Transverse colon (tissue), 4 donors: ENCODE measurements around the gene RNF166.

ENCODE experiments used
- EP300 ChIP-seq: sonication (generic); formaldehyde crosslinking; IDR thresholded peaks from one replicate; pipeline ENCODE4 v1.6.1; 2017; ENCODE audit warnings: antibody characterized with exemption, low read depth
- POLR2A ChIP-seq: fragments of 450-650 bp; IDR thresholded peaks from one replicate; pipeline ENCODE4 v1.6.1; 2016; ENCODE audit warnings: antibody characterized with exemption, mild to moderate bottlenecking, moderate library complexity
- POLR2AphosphoS5 ChIP-seq, 3 donors: sonication (generic); formaldehyde crosslinking; IDR thresholded peaks; one replicate each; pipeline ENCODE4 v1.6.1; 2016; ENCODE audit warnings: antibody characterized with exemption in 3 of 3
- TF ChIP-seq, protein P1 (sequence below), 5 experiments: fragments of 200-600 bp in 3 of 5; fragments of 450-650 bp in 2 of 5; sonication (generic) in 3 of 5; IDR thresholded peaks; 1 replicate in 2 of 5; 2 replicates in 3 of 5; pipeline ENCODE4 v1.5.1; 2016 to 2017; ENCODE audit warnings: antibody characterized with exemption in 5 of 5, inconsistent platforms in 3 of 5, mild to moderate bottlenecking in 2 of 5, moderate library complexity in 1 of 5

DNA sequence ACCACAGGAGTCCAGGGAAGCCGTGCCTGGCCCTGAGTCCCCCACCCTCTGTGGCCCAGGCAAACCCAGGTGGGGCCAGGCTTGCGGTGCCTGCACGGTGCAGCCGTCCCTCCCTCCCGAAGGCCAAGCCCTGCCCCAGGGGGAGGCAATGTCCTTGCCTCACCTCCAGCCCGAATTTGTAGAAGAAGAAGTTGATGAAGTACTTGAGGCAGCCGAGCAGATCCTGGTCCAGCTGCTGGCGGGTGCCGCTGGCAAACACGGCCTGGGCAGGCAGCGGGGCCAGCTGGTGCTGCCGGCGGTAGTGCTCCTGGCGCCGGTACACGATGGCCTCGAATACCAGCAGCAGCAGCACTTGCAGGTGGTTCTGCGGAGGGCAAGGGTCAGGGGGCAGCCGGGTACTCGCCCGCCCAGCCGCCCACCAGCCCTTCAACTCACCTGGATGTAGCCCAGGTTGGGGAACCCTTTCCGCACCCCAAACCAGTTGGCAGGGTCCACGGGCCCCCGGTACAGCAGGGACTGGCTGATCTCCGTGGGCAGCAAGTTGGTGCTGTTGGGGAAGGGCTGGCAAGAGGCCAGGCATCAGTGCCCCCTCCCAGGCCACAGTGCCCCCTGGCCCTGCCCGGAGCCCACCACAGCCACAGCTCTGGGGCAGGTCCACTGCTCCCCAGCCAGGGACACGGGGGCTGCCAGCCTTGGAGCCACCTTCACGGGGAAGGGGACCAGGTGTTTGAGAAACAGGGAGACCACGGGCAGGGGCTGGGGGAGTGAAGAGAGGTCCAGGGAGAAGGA, 26.2 kb upstream of the RNF166 start:
- TF ChIP-seq, protein P1, sequence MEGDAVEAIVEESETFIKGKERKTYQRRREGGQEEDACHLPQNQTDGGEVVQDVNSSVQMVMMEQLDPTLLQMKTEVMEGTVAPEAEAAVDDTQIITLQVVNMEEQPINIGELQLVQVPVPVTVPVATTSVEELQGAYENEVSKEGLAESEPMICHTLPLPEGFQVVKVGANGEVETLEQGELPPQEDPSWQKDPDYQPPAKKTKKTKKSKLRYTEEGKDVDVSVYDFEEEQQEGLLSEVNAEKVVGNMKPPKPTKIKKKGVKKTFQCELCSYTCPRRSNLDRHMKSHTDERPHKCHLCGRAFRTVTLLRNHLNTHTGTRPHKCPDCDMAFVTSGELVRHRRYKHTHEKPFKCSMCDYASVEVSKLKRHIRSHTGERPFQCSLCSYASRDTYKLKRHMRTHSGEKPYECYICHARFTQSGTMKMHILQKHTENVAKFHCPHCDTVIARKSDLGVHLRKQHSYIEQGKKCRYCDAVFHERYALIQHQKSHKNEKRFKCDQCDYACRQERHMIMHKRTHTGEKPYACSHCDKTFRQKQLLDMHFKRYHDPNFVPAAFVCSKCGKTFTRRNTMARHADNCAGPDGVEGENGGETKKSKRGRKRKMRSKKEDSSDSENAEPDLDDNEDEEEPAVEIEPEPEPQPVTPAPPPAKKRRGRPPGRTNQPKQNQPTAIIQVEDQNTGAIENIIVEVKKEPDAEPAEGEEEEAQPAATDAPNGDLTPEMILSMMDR (IDR thresholded peaks at IDR 0.05) = no peak
- TF ChIP-seq POLR2A (no peak), POLR2AphosphoS5 (IDR thresholded peaks at IDR 0.05) (no peak), EP300 (no peak)
